ENCODE results near the gene LIPC. TPM values are rescaled to one million over a fixed set of nuclear protein-coding genes. Genes with fewer than 3 reads are reported as not detected.
A peak's percentile ranks its signal among the peaks of the same experiment; 100 is the strongest.

LIPC gene
- total RNA-seq, 1 experiment from 2014 or later: 1.2 TPM

DNA sequence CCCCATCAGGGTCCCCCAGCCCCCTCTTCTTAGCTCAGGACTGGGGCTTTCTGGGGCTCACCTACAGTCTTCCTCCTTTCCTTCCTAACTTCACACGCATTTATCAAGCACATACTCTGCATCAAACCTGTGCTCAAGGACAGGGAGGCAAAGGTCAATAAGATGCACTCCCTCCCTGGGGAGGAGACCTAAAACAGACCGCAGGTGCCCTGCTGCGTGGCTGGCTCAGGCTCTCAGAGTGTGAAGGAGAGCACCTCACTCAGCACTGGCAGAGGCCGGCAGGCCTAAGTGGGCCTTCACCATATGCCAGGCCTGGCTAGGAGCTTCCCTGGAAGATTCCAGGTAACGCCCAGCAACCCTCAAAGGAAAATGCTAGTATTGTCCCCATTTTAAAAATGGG is 16.5 kb downstream of the LIPC start:
- H3K27ac ChIP-seq: peak overlapping the region; percentile 60
- no peaks in the 10 kb centered on the region for H3K9me3 ChIP-seq (replicated peaks)
- H3K27me3 ChIP-seq: no peaks in the 10 kb centered on the region
- no peak for DNase-seq
- H3K4me1 ChIP-seq: peaks cover 42% of the 10 kb centered on the region
- H3K36me3 ChIP-seq: no peaks in the 10 kb centered on the region
- no peak overlapping the region for H3K4me3 ChIP-seq

DNA sequence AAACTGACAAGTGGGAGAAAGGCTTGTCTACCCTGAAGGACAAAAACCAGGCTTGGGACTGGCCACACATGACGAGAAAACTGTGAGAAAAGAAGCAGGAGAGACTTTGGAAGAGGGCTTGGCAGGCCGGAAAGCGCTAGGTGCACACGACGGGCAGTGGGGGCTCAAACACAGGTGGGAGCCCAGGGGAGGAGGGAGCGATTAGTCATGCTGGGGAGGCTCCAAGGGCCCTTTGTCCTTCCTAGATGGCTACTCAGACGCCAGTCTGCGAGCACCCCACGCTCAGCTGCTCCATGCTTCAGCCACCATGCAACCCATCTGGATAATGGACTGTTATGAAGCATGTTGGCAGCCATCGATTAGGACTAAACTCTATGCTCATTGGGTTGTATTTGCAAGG is 17.1 kb downstream of the LIPC start:
- H3K27me3 ChIP-seq: no peaks in the 10 kb centered on the region
- H3K9me3 ChIP-seq (replicated peaks): no peaks in the 10 kb centered on the region
- H3K4me3 ChIP-seq: no peak overlapping the region
- DNase-seq: peak; percentile 79 to 91
- H3K36me3 ChIP-seq: no peaks in the 10 kb centered on the region
- H3K4me1 ChIP-seq: peaks cover 48% of the 10 kb centered on the region
- H3K27ac ChIP-seq: peak overlapping the region; percentile 60

DNA sequence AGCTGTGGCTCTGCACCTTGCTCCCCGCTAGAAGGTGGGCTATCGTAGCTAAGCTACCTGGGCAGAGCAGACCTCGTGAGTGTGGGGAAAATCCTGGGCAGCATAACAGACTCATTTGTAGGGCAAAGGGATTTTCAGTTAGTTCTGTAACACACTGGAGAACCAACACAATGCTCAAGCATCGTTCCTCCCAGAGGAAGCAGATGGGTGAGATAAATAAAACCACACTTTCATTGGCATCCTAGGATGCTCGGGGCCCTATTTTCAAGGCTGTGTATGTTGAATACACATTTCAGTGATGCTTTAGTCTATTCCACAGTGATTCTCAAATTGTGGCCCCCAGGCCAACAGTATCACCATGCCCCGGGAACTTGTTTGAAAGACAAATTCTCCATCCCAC is 20.0 kb downstream of the LIPC start:
- no peaks in the 10 kb centered on the region for H3K27me3 ChIP-seq
- no peak overlapping the region for H3K27ac ChIP-seq
- H3K36me3 ChIP-seq: no peaks in the 10 kb centered on the region
- no peaks in the 10 kb centered on the region for H3K9me3 ChIP-seq (replicated peaks)
- no peak for DNase-seq
- peaks cover 73% of the 10 kb centered on the region for H3K4me1 ChIP-seq
- H3K4me3 ChIP-seq: no peak overlapping the region

DNA sequence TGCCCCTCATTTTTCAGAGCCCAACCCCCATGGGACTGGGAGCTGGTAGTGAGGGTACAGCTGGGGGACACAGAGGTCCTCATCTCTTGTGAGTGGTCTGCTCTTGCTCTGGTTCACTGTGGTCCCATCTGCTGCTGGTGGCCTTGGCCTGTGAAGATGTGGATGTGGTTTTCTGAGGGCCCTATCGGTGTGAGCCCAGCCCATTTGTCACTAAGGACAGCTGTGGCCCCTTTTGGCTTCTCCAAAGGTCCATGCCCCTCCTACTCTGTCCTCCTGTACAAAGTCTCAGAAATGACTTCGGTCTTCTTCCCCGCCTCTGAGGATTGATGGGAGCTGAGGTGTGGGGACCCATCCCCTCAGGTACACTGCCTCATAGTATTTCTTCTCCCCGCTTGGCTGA is 21.0 kb downstream of the LIPC start:
- peak in 1 of 2 experiments; percentile 56 for DNase-seq
- no peaks in the 10 kb centered on the region for H3K9me3 ChIP-seq (replicated peaks)
- no peaks in the 10 kb centered on the region for H3K27me3 ChIP-seq
- H3K27ac ChIP-seq: peak overlapping the region; percentile 99
- H3K4me1 ChIP-seq: peaks cover 75% of the 10 kb centered on the region
- H3K4me3 ChIP-seq: no peak overlapping the region
- H3K36me3 ChIP-seq: no peaks in the 10 kb centered on the region

DNA sequence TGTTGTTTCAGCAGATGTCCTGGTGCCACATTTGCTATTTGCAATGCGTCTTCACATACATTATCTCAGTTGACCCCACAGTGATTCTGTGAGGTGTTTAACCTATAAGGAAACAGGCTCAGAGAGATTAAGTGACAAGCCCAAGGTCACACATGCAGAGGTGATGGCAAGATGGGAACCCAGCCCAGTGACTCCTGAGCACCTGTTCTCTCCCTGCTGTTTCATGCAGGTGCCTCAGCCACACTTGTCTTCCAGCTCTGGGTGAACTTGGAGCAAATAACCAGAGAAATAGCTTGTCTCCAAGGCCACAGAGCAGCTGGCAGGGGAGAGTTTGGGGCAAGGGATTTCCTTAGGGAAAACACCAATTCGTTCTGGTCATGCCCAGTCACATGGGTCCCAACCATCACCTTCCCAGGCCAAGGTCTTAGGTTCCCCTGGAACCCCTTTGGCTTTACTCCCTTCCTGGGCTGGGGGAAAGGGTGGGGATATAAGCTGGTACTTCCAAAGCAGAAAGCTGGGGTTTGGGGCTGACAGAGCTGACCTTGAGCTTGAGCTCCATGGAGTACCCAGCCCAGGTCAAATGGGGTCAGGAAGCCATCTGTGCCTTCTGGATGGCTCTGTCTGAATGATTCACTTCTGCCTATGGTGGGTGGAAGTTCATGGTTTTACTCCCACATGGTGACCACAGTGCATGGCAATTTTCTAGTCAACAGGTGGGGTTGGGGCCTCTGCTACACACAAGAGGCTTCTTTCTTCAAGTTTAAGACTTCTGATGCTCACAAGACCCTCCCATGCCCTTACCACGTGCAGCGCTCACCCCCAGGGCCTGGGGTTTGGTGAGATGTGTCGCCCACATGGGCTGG is 22.4 kb downstream of the LIPC start:
- Histone ChIP-seq H3K27ac (peak overlapping the region; percentile 99), H3K36me3 (no peaks in the 10 kb centered on the region), H3K4me1 (peaks cover 75% of the 10 kb centered on the region), H3K4me3 (no peak overlapping the region), H3K9me3 (replicated peaks) (no peaks in the 10 kb centered on the region), H3K27me3 (no peaks in the 10 kb centered on the region)
- DNase-seq: peak; percentile 98 to 99

GRCh38 chr15:58454950-58455401 is 23.2 kb downstream of the LIPC start:
- H3K27ac ChIP-seq: peak overlapping the region; percentile 99
- no peaks in the 10 kb centered on the region for H3K9me3 ChIP-seq (replicated peaks)
- no peaks in the 10 kb centered on the region for H3K27me3 ChIP-seq
- H3K4me3 ChIP-seq: no peak overlapping the region
- peaks cover 76% of the 10 kb centered on the region for H3K4me1 ChIP-seq
- H3K36me3 ChIP-seq: no peaks in the 10 kb centered on the region
- DNase-seq: peak in 1 of 2 experiments; percentile 82

- peak in 1 of 2 experiments; percentile 53 for DNase-seq
- no peak overlapping the region for H3K4me3 ChIP-seq
- H3K9me3 ChIP-seq (replicated peaks): no peaks in the 10 kb centered on the region
- no peaks in the 10 kb centered on the region for H3K36me3 ChIP-seq
- H3K27ac ChIP-seq: peak overlapping the region; percentile 88
- H3K4me1 ChIP-seq: peaks cover 82% of the 10 kb centered on the region
- H3K27me3 ChIP-seq: no peaks in the 10 kb centered on the region
Observed at GRCh38 chr15:58457466-58457965, 25.7 kb downstream of the LIPC start.

- peak overlapping the region; percentile 88 for H3K27ac ChIP-seq
Observed at GRCh38 chr15:58458076-58458475, 26.3 kb downstream of the LIPC start.

DNA sequence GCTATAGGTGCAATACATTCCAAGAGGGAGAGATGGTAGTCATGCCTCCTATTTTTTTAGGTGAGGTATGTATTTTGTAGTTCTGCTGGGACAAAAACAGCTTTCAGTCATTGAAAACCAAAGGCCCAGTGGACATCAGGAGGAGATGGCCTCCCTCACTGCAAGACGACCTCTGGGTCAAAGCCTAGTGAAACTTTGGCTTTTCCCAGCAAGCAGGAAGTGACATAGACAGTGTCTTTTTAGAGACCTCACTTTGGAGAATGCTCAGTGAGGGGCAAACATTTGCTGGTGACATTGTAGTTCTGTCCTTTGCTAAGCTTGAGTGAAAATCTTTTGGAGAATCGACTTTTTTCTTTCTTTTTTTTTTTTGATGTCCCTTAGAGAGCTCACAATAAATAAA is 27.3 kb downstream of the LIPC start:
- DNase-seq: no peak
- H3K4me3 ChIP-seq: no peak overlapping the region
- H3K4me1 ChIP-seq: peaks cover 68% of the 10 kb centered on the region
- no peaks in the 10 kb centered on the region for H3K9me3 ChIP-seq (replicated peaks)
- no peaks in the 10 kb centered on the region for H3K36me3 ChIP-seq
- peak overlapping the region; percentile 88 for H3K27ac ChIP-seq
- no peaks in the 10 kb centered on the region for H3K27me3 ChIP-seq

More at GRCh38 chr15:58458076-58458475, 26.3 kb downstream of the LIPC start:
- H3K4me3 ChIP-seq: no peak overlapping the region
- peak in 1 of 2 experiments; percentile 57 for DNase-seq
- H3K9me3 ChIP-seq (replicated peaks): no peaks in the 10 kb centered on the region
- no peaks in the 10 kb centered on the region for H3K27me3 ChIP-seq
- H3K4me1 ChIP-seq: peaks cover 78% of the 10 kb centered on the region
- H3K36me3 ChIP-seq: no peaks in the 10 kb centered on the region

DNA sequence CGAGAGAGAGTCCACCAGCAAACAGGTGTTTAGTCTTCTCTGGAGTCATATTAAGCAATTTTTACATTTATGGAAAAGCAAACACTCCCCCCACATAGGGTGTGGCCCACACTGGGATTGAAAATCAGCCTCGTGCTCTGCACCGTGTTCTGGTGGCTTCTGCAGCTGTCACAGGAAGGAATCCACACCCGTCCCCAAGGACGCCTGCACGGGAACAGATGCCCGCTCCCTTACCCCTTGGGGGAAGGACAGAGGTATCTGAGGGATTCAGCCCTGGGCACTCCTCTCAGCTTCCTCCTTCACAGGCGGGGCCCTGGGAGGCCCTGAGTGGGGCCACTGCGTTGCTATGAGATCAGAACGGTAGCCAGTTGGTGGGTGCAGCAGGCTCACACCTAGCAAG is 27.8 kb downstream of the LIPC start:
- H3K9me3 ChIP-seq (replicated peaks): no peaks in the 10 kb centered on the region
- no peaks in the 10 kb centered on the region for H3K27me3 ChIP-seq
- H3K4me3 ChIP-seq: no peak overlapping the region
- peak overlapping the region; percentile 88 for H3K27ac ChIP-seq
- peak; percentile 98 to 99 for DNase-seq
- peaks cover 64% of the 10 kb centered on the region for H3K4me1 ChIP-seq
- H3K36me3 ChIP-seq: no peaks in the 10 kb centered on the region

DNA sequence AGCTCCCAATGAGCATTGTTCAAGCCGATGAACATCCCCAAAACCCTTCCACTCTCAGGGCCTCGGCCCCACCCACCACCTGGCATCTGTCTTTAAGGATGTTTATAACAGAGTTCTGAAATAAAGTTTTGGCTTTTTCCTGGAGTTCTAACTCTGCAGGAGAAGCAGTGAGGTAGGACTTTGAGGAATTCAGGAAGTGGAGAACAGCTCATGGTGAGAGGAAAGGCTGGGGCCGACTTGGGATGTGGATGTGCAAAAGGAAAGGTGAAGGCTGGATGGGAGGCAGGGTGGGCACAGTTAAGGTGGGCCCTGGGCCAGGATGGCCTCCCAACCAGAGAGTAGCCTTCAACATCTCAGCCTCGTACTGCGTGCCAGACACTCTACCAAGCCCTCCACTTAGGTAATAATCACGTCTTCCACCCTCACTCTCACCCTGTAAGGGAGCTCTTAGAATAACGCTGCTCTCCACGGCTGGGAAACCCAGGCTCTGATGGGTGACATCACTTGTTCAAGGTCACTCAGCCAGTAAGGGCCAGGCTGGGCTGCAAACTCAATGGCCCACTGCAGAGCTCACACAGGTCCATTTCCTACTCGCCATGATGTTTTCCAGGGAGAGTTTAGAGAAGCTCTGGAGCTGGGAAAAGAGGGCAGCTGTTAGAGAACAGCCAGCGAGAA is 28.5 kb downstream of the LIPC start:
- Histone ChIP-seq H3K27me3 (no peaks in the 10 kb centered on the region), H3K27ac (peak overlapping the region; percentile 88), H3K36me3 (no peaks in the 10 kb centered on the region), H3K4me3 (no peak overlapping the region), H3K4me1 (peaks cover 57% of the 10 kb centered on the region), H3K9me3 (replicated peaks) (no peaks in the 10 kb centered on the region)
- no peak for DNase-seq

- H3K27ac ChIP-seq: peak overlapping the region; percentile 88
- no peaks in the 10 kb centered on the region for H3K36me3 ChIP-seq
- no peak overlapping the region for H3K4me3 ChIP-seq
- H3K9me3 ChIP-seq (replicated peaks): no peaks in the 10 kb centered on the region
- H3K27me3 ChIP-seq: no peaks in the 10 kb centered on the region
- no peak for DNase-seq
- H3K4me1 ChIP-seq: peaks cover 51% of the 10 kb centered on the region
Observed at GRCh38 chr15:58460872-58461271, 29.1 kb downstream of the LIPC start.

DNA sequence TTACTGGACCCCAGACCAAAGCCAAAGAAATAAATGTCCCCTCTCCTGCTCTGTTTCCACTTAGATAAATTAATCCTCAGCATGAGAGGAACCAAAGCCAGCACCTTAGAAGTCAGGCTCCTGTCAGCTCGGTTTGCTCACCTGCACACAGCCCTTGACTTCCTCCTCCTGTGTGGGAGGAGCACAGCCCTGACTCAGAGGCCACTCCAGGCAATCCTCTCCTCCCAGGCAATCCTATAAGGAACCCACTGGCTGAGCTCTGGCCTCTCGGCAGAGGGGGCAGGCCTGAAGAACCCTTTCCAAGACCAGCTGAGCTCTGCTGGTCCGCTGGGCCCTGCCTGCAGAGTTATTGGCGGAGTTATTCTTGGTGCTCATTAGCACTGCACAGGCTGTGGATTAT is 30.8 kb downstream of the LIPC start:
- H3K9me3 ChIP-seq (replicated peaks): no peaks in the 10 kb centered on the region
- H3K4me1 ChIP-seq: peaks cover 38% of the 10 kb centered on the region
- no peaks in the 10 kb centered on the region for H3K27me3 ChIP-seq
- H3K27ac ChIP-seq: no peak overlapping the region
- H3K36me3 ChIP-seq: no peaks in the 10 kb centered on the region
- no peak overlapping the region for H3K4me3 ChIP-seq
- no peak for DNase-seq

GRCh38 chr15:58462973-58463663 is 31.3 kb downstream of the LIPC start:
- Histone ChIP-seq H3K27ac (no peak overlapping the region), H3K36me3 (no peaks in the 10 kb centered on the region), H3K9me3 (replicated peaks) (no peaks in the 10 kb centered on the region), H3K4me3 (no peak overlapping the region), H3K4me1 (peaks cover 37% of the 10 kb centered on the region), H3K27me3 (no peaks in the 10 kb centered on the region)
- DNase-seq: no peak

Measured in SJCRH30 (cell line).